NCI-H2081 treated with DMSO at 0.1 percent for 48 hours (cell line): Measurements from ENCODE around the gene PTPN2.

ENCODE experiments used
- DNase-seq: peaks from one replicate; lab custom pipeline; 2025; lab: John Stamatoyannopoulos, UW

The PTPN2 gene

GRCh38 chr18:12857991-12858544 lies 26.0 kb downstream of the PTPN2 start:
- no peak for DNase-seq

GRCh38 chr18:12857215-12857905 lies 26.7 kb downstream of the PTPN2 start:
- DNase-seq: no peak

- no peak for DNase-seq
Observed at GRCh38 chr18:12855916-12856315, 28.1 kb downstream of the PTPN2 start.

- no peak for DNase-seq
Observed at GRCh38 chr18:12852566-12853315, 31.3 kb downstream of the PTPN2 start.

- DNase-seq: no peak
Observed at GRCh38 chr18:12851716-12852115, 32.3 kb downstream of the PTPN2 start.

GRCh38 chr18:12849548-12849947 lies 34.5 kb downstream of the PTPN2 start:
- DNase-seq: no peak

GRCh38 chr18:12848405-12848804 lies 35.6 kb downstream of the PTPN2 start:
- DNase-seq: no peak

- no peak for DNase-seq
Observed at GRCh38 chr18:12844391-12844790, 39.6 kb downstream of the PTPN2 start.

- no peak for DNase-seq
Observed at GRCh38 chr18:12843420-12844350, 40.4 kb downstream of the PTPN2 start.

- DNase-seq: no peak
Observed at GRCh38 chr18:12842459-12843380, 41.3 kb downstream of the PTPN2 start.

GRCh38 chr18:12841070-12841469 lies 43.0 kb downstream of the PTPN2 start:
- no peak for DNase-seq

- no peak for DNase-seq
Observed at GRCh38 chr18:12840382-12840781, 43.7 kb downstream of the PTPN2 start.

GRCh38 chr18:12839526-12840196 lies 44.4 kb downstream of the PTPN2 start:
- DNase-seq: no peak

GRCh38 chr18:12839057-12839525 lies 44.9 kb downstream of the PTPN2 start:
- no peak for DNase-seq

- no peak for DNase-seq
Observed at GRCh38 chr18:12838178-12838634, 45.8 kb downstream of the PTPN2 start.

GRCh38 chr18:12837747-12838146 lies 46.3 kb downstream of the PTPN2 start:
- DNase-seq: no peak

GRCh38 chr18:12836551-12836950 lies 47.5 kb downstream of the PTPN2 start:
- DNase-seq: no peak

GRCh38 chr18:12828116-12829051 lies 55.7 kb downstream of the PTPN2 start:
- DNase-seq: no peak

- no peak for DNase-seq
Observed at GRCh38 chr18:12827588-12827987, 56.4 kb downstream of the PTPN2 start.
